Thymus (tissue), 11 donors: ENCODE measurements around the gene MTF1. TPM values are rescaled to one million over a fixed set of nuclear protein-coding genes. Genes with fewer than 3 reads are reported as not detected.

Experiments
- DNase-seq, 9 donors: peaks; one replicate each; pipeline ENCODE4 v3.0.0-alpha.2; 2013; ENCODE audit warnings: low spot score in 9 of 9, low read depth in 6 of 9, missing footprints in 1 of 9
- H3K27ac ChIP-seq, 2 donors: one replicate each; pipeline ENCODE4 v1.5.1; 2013; ENCODE audit warnings: control low read depth in 1 of 2, low read depth in 1 of 2, low read length in 1 of 2, mild to moderate bottlenecking in 1 of 2, moderate library complexity in 1 of 2
- H3K27me3 ChIP-seq, 2 donors: one replicate each; pipeline ENCODE4 v1.5.1; 2013; ENCODE audit warnings: low read length in 1 of 2; ENCODE audit not compliant: control insufficient read depth in 2 of 2, insufficient read depth in 1 of 2
- H3K36me3 ChIP-seq, 2 donors: one replicate each; pipeline ENCODE4 v1.5.1; 2013; ENCODE audit warnings: low read length in 1 of 2, mild to moderate bottlenecking in 1 of 2, moderate library complexity in 1 of 2; ENCODE audit not compliant: control insufficient read depth in 2 of 2, insufficient read depth in 2 of 2
- H3K4me1 ChIP-seq, 2 donors: one replicate each; pipeline ENCODE4 v1.5.1; 2013; ENCODE audit warnings: low read length in 2 of 2; ENCODE audit not compliant: control insufficient read depth in 2 of 2, insufficient read depth in 2 of 2
- H3K4me3 ChIP-seq, 2 donors: one replicate each; pipeline ENCODE4 v1.5.1; 2013; ENCODE audit warnings: low read length in 2 of 2, control low read depth in 1 of 2, mild to moderate bottlenecking in 1 of 2
- H3K9me3 ChIP-seq, 2 donors: one replicate each; pipeline ENCODE4 v1.5.1; 2013; ENCODE audit warnings: low read length in 1 of 2, mild to moderate bottlenecking in 1 of 2; ENCODE audit not compliant: control insufficient read depth in 2 of 2, insufficient read depth in 1 of 2
- WGBS: extraction: QIAGEN DNeasy Blood & Tissue Kit; methylation state at CpG from one replicate; pipeline ENCODE4 v1.1.7; 2013; 5-methylcytosine and 5-hydroxymethylcytosine counted together
- polyA plus RNA-seq: library from polyadenylated mRNA; stranded (reverse); fragments of 200-250 nt; gene quantifications from one replicate; pipeline ENCODE4 v1.2.3, GENCODE V29; 2013
- total RNA-seq: library from RNA; stranded (reverse); fragments of 120-200 nt; gene quantifications from one replicate; pipeline ENCODE4 v1.2.4, GENCODE V29; 2013
- donor health status: healthy.

Gene MTF1
- total and polyA plus RNA-seq, 2 donors: 1.2 to 3.1 TPM

DNA sequence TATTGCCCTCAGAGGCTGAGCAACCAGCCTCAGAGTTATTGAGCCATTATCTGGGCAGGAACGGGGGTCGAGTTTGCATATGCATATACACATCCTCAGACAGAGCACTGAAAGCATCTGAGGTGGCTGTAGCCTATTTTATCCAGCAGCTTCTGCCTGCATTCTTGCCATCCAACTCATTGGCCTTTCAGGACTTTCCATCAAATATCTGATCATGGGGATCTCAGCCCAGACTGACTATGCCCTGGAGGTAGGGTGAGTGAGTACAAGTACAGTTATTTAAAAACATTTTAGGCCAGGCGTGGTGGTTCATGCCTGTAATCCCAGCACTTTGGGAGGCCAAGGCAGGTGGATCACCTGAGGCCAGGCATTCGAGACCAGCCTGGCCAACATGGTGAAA, 1.8 kb upstream of the MTF1 start:
- Histone ChIP-seq H3K27ac (no peak overlapping the region), H3K9me3 (no peaks in the 10 kb centered on the region), H3K36me3 (peaks cover 17 to 24% of the 10 kb centered on the region in 2 donors), H3K27me3 (no peaks in the 10 kb centered on the region), H3K4me3 (no peak overlapping the region), H3K4me1 (peaks cover 6 to 10% of the 10 kb centered on the region in 2 donors)
- no peak for DNase-seq
- 96% methylated on average over 4 of the region's 4 CpGs for WGBS

DNA sequence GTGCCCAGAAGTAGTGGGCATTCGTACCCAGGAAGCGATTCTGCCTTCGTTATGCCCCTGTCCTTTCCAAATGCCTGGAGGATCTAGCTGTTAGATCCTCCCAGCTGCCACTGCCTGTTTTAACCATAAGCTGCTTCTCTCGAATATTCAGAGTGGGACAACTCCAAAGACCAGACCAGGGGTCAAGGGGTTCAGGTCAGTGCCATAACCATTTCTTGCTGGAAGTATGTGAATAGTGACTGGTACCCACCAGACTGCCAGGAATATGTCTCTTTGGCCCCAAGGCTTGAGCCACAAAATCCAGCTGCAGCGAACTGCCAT, 914 bp upstream of the MTF1 start:
- Histone ChIP-seq H3K9me3 (no peaks in the 10 kb centered on the region), H3K4me3 (peak overlapping the region; percentile 84 to 95), H3K27me3 (no peaks in the 10 kb centered on the region), H3K27ac (peak overlapping the region in 1 of 2 donors; percentile 93), H3K36me3 (peaks cover 14 to 17% of the 10 kb centered on the region in 2 donors), H3K4me1 (peaks cover 6 to 10% of the 10 kb centered on the region in 2 donors)
- no peak for DNase-seq
- 36% methylated on average over 5 of the region's 5 CpGs for whole genome bisulfite sequencing

DNA sequence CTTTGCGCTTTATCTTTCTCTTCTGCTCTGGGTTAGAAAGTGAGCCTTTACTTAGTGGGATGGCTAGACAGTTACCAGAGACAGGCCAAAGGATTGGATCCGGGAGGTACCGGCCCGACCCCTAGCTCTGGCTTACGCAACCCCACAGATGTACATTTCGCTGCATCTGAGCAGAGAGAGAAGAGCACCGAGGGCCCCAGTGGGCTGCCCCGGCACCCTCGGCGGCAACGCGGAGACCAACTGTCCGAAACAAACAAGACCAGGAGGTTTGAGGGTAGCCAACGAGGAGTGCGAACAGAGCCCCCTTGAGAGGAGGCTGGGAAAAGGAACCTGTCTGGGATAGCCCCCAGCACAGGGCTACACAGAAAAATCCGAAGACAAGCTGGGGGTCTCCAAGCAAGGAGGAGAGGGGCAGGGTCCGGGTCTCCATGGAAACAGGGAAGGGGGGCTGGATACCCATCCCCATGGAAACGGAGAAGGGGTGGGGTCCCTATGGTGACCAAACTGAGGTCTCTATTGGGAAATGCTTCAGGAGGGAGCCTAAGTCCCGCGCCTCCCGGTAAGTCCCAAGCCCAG, 373 bp downstream of the MTF1 start:
- no peaks in the 10 kb centered on the region for H3K9me3 ChIP-seq
- H3K4me1 ChIP-seq: peaks cover 6 to 10% of the 10 kb centered on the region in 2 donors
- H3K27ac ChIP-seq: peak overlapping the region; percentile 65 to 89
- peak overlapping the region; percentile 84 to 95 for H3K4me3 ChIP-seq
- no peaks in the 10 kb centered on the region for H3K27me3 ChIP-seq
- WGBS: 3% methylated on average over 21 of the region's 21 CpGs
- DNase-seq: peak in 1 of 9 donors; percentile 14
- H3K36me3 ChIP-seq: peaks cover 10 to 16% of the 10 kb centered on the region in 2 donors

DNA sequence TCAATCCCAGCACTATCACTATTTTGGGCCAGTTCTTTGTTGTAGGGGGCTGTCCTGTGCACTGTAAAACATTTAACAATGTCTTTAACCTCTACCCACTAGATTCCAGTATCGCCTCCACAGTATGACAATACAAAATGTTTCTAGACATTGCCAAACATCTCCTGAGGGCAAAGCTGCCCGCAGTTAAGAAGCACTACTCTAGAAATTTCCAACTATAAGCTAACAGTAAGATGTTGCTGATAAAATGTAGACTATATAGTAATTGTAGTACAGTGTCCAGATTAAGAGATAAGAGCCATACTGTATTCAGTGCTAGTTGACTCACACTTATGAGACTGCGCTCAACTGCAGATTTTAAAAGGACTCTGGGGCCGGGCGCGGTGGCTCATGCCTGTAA, 5.0 kb downstream of the MTF1 start:
- Histone ChIP-seq H3K27me3 (no peaks in the 10 kb centered on the region), H3K4me3 (no peak overlapping the region), H3K4me1 (peaks cover 7 to 12% of the 10 kb centered on the region in 2 donors), H3K27ac (no peak overlapping the region), H3K36me3 (peaks cover 7 to 12% of the 10 kb centered on the region in 2 donors), H3K9me3 (no peaks in the 10 kb centered on the region)
- no peak for DNase-seq
- WGBS: 99% methylated on average over 6 of the region's 6 CpGs

DNA sequence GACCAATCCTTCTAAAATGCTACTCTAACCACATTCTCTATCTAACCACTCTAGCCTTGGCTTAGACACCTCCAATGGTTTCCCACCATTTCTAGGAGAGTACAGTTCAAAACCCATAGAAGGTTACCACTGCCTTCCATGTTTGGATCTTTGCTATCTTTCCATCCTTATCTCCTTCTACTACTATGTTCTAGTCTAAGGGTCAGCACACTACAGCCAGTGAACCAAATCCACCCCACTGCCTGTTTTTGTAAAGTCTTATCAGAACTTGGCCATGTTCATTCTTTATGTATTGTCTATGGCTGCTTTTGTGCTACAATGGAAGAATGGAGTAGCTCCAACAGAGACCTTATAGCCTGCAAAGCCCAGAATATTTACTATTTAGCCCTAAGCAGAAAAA, 6.2 kb downstream of the MTF1 start:
- Histone ChIP-seq H3K9me3 (no peaks in the 10 kb centered on the region), H3K4me1 (peaks cover 2 to 6% of the 10 kb centered on the region in 2 donors), H3K36me3 (peaks cover 7 to 12% of the 10 kb centered on the region in 2 donors), H3K4me3 (no peak overlapping the region), H3K27ac (no peak overlapping the region), H3K27me3 (no peaks in the 10 kb centered on the region)
- no peak for DNase-seq

DNA sequence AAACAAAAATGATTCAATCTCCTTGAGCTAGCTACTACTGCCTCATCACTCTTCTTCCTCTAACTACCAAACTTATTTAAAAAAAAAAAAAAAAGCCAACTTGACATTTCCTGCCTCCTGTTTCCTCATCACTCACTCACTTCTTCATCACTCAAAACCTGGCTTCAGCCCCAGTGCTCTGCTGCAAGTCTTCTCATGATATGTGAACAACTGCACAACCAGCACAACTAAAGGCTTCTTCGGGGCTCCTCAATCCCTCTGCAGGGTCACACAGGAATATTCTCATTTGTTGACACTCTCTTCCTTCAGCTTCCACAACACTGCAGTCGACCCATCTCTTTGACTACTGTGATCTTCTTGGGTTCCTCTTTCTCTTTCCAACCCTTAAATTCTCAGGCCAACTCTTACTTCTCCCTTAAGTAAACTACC, 7.6 kb downstream of the MTF1 start:
- 46% methylated on average over 2 of the region's 2 CpGs for WGBS
- H3K4me3 ChIP-seq: no peak overlapping the region
- H3K27me3 ChIP-seq: no peaks in the 10 kb centered on the region
- H3K36me3 ChIP-seq: peaks cover 0 to 13% of the 10 kb centered on the region in 2 donors
- DNase-seq: no peak
- no peaks in the 10 kb centered on the region for H3K9me3 ChIP-seq
- no peak overlapping the region for H3K27ac ChIP-seq
- peaks cover 6 to 8% of the 10 kb centered on the region in 2 donors for H3K4me1 ChIP-seq

DNA sequence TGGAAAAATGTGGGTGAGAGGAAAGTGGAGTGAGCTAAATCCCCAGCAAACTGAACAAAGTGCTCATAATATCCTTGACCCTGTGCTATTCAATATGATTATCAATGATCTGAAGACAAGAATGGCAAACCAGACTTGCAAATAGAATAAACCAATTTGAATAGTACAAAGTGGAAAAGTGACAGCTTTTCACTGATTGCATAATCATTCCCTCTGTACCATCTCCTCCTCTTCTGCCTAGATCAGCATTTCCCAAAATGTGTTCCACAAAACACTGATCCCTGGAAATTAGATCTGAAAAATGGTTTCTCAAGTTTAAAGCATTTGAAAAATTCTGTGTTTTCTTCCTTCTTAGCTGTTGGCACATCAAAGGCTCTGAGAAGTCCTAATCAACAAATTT, 8.1 kb downstream of the MTF1 start:
- H3K27me3 ChIP-seq: no peaks in the 10 kb centered on the region
- peaks cover 0 to 13% of the 10 kb centered on the region in 2 donors for H3K36me3 ChIP-seq
- H3K27ac ChIP-seq: peak overlapping the region in 1 of 2 donors; percentile 5
- no peak for DNase-seq
- no peak overlapping the region for H3K4me3 ChIP-seq
- H3K4me1 ChIP-seq: peaks cover 7 to 12% of the 10 kb centered on the region in 2 donors
- H3K9me3 ChIP-seq: no peaks in the 10 kb centered on the region

DNA sequence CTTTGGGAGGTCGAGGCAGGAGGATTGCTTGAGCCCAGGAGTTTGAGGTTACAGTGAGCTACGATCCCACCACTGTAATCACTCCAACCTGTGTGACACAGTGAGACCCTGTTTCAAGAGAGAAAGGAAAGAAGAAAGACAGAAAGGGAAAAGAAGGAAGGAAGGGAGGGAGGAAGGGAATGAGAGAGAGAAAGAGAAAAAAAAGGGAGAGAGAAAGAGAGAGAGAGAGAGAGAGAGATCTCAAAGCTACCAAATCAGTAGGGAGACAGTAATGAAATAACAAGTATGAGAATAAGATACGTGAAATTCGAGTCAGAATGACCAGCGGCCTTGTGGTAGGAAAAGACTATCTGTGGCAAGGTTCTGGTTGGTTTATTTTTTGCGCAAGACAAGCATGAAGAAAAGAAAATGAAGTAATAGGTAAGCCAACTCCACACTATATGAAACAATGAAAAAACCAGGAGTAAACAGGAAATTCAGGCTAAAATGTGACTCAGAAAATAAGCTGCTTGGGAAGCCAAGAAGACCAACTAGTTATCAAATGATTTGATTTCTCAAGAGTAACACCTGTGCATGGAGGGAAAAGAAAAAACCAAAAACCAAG, 8.9 kb downstream of the MTF1 start:
- Histone ChIP-seq H3K36me3 (peaks cover 0 to 13% of the 10 kb centered on the region in 2 donors), H3K4me1 (peaks cover 7 to 14% of the 10 kb centered on the region in 2 donors), H3K9me3 (no peaks in the 10 kb centered on the region), H3K4me3 (no peak overlapping the region), H3K27ac (no peak overlapping the region), H3K27me3 (no peaks in the 10 kb centered on the region)
- 96% methylated on average over 6 of the region's 6 CpGs for WGBS
- DNase-seq: no peak

DNA sequence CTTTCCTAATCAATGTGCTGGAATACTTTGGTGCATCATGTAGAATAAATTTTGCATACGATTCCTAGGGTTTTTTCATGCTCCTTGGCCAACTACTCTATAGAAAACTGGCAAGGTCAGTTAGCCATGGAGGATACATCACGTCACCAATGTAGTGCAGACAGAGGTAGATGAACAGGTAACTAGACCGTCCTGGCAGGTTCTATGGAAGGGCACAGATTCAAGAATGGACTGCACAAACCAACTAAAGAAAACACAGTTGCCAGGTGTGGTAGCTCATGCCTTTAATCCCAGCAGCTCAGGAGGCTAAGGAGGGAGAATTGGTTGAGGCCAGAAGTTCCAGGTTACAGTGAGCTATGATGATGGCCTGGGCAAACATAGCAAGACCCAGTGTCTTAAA, 9.9 kb downstream of the MTF1 start:
- H3K9me3 ChIP-seq: no peaks in the 10 kb centered on the region
- no peak for DNase-seq
- peaks cover 0 to 9% of the 10 kb centered on the region in 2 donors for H3K36me3 ChIP-seq
- 99% methylated on average over 3 of the region's 3 CpGs for WGBS
- no peak overlapping the region for H3K4me3 ChIP-seq
- no peaks in the 10 kb centered on the region for H3K27me3 ChIP-seq
- peaks cover 7 to 14% of the 10 kb centered on the region in 2 donors for H3K4me1 ChIP-seq
- no peak overlapping the region for H3K27ac ChIP-seq
